ENCODE measurements around the gene URB1.
A peak's percentile ranks its signal among the peaks of the same experiment; 100 is the strongest.
"Not testable (repeated sequence)": the region's sequence is repeated elsewhere in the genome, so short reads cannot be mapped to it uniquely, and the experiment has no call there.

Gene URB1

GRCh38 chr21:32281531-32281930, 111.3 kb downstream of the URB1 start:
- peak; percentile 30 for DNase-seq

- no peak for DNase-seq
These were observed 113.5 kb downstream of the URB1 start for GRCh38 chr21:32279377-32279680.

GRCh38 chr21:32278518-32279376, 114.1 kb downstream of the URB1 start, which contains the start of gene MIS18A:
MIS18A (minus strand) TSS chr21:32279049; CDS start chr21:32279014, 35 bp downstream.
- DNase-seq: peak; percentile 100

GRCh38 chr21:32278103-32278502, 114.7 kb downstream of the URB1 start:
- DNase-seq: no peak

GRCh38 chr21:32276671-32277070, 116.1 kb downstream of the URB1 start:
- DNase-seq: no peak

- DNase-seq: no peak
These were observed 122.1 kb downstream of the URB1 start for GRCh38 chr21:32270748-32271147.

GRCh38 chr21:32265321-32265720, 127.5 kb downstream of the URB1 start:
- DNase-seq: not testable (repeated sequence)

- peak; percentile 8 for DNase-seq
These were observed 130.9 kb downstream of the URB1 start for GRCh38 chr21:32261929-32262328.
